ENCODE measurements around the gene GARNL3.

Gene GARNL3

GRCh38 chr9:127283917-127284497, 19.4 kb downstream of the GARNL3 start:
- no peak for TF ChIP-seq CTCF (IDR thresholded peaks at IDR 0.05; ENCODE audit: borderline replicate concordance, insufficient read depth, low read depth, low read length)
- no peak overlapping the region for H3K4me3 ChIP-seq (ENCODE audit: low read depth, low read length)

- H3K4me3 ChIP-seq (ENCODE audit: low read depth, low read length) = no peak overlapping the region
- no peak for TF ChIP-seq CTCF (IDR thresholded peaks at IDR 0.05; ENCODE audit: borderline replicate concordance, insufficient read depth, low read depth, low read length)
These were observed 21.4 kb downstream of the GARNL3 start for GRCh38 chr9:127285965-127286364.

GRCh38 chr9:127290561-127291065, 26.0 kb downstream of the GARNL3 start:
- TF ChIP-seq CTCF (IDR thresholded peaks at IDR 0.05; ENCODE audit: borderline replicate concordance, insufficient read depth, low read depth, low read length) = no peak
- no peak overlapping the region for H3K4me3 ChIP-seq (ENCODE audit: low read depth, low read length)

- no peak overlapping the region for H3K4me3 ChIP-seq (ENCODE audit: low read depth, low read length)
- TF ChIP-seq CTCF (IDR thresholded peaks at IDR 0.05; ENCODE audit: borderline replicate concordance, insufficient read depth, low read depth, low read length) = no peak
These were observed 26.7 kb downstream of the GARNL3 start for GRCh38 chr9:127291246-127291778.

GRCh38 chr9:127292415-127292814, 27.8 kb downstream of the GARNL3 start:
- H3K4me3 ChIP-seq (ENCODE audit: low read depth, low read length) = no peak overlapping the region
- TF ChIP-seq CTCF (IDR thresholded peaks at IDR 0.05; ENCODE audit: borderline replicate concordance, insufficient read depth, low read depth, low read length) = no peak

GRCh38 chr9:127293328-127293727, 28.8 kb downstream of the GARNL3 start:
- H3K4me3 ChIP-seq (ENCODE audit: low read depth, low read length) = no peak overlapping the region
- no peak for TF ChIP-seq CTCF (IDR thresholded peaks at IDR 0.05; ENCODE audit: borderline replicate concordance, insufficient read depth, low read depth, low read length)

- no peak overlapping the region for H3K4me3 ChIP-seq (ENCODE audit: low read depth, low read length)
- no peak for TF ChIP-seq CTCF (IDR thresholded peaks at IDR 0.05; ENCODE audit: borderline replicate concordance, insufficient read depth, low read depth, low read length)
These were observed 29.2 kb downstream of the GARNL3 start for GRCh38 chr9:127293767-127294166.

Measured in GM12875 (cell line).